Forelimb muscle (tissue), 1 donor: ENCODE data around the gene KCNQ1. TPM values are rescaled to one million over a fixed set of nuclear protein-coding genes. Genes with fewer than 3 reads are reported as not detected.

Source experiments
- DNase-seq: peaks from one replicate; pipeline ENCODE4 v3.0.0-alpha.2; 2013; ENCODE audit warnings: low read depth
- polyA plus RNA-seq: library from polyadenylated mRNA; unstranded; fragments of 120-200 nt; gene quantifications from one replicate; pipeline ENCODE4 v1.2.1, GENCODE V29; 2013; ENCODE audit not compliant: insufficient read length

KCNQ1 gene
- polyA plus RNA-seq, 1 donor, result 2.1 TPM

DNA sequence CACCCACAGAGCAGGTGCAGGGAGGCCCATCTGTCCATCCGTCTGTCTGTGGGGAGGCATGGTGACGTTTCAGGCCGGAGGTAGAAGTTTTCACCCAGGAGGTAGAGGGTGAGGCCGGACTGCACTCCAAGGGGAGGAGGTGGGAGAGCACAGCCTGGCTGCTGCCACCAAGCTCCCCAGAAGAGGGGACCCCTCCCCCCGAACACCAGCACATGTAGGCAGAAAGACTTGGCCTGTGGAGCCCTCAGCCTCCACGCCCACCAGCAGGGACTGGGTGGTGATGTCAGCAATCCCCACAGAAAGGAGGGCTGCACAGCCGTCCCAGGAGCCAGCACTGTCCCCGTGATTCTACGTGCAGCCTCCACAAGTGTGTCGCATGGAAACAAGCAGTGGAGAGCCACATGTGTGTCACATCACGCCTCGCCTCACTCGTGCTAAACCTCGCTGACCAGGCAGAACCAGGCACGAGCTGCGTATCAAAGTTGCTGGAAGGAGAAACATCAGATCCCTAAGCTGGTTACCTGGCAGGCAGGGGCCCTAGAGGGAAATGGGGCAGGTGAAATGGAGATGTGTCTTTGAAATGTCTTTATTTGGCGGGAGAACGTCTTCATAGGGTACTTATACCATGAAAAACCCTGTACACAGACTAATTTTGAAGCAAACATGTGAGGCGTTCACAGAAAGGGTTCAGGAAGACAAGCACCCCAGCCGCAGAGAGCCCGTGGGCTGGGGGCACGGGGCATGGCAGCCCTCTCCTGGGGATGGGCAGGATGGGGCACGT lies 391.7 kb downstream of the KCNQ1 start:
- no peak for DNase-seq

DNA sequence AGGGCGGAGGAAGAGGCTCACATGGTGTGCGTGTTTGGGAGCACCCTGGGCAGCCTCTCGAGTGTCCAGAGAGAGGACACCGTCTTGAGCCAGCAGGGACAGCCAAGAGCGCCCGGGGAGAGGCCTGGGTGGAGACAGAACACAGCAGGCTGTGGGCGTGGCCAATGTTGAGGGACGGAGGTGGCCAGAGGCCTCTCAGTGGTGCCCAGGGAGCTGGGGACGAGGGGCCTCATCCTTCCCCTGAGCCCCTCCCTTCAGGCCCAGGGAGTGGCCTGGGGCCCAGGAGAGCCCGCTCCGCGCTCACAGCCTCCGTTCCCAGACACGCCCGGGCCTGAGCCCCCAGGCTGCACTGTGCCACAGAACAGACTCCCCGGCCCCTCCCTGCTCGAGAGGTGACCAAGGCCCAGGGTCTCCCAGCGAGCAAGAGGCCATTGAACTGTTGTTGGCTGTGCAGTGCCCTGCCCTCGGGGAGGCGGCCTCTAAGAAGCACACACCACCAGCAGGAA lies 392.3 kb downstream of the KCNQ1 start:
- no peak for DNase-seq

GRCh38 chr11:2837651-2838050 lies 392.8 kb downstream of the KCNQ1 start:
- no peak for DNase-seq

DNA sequence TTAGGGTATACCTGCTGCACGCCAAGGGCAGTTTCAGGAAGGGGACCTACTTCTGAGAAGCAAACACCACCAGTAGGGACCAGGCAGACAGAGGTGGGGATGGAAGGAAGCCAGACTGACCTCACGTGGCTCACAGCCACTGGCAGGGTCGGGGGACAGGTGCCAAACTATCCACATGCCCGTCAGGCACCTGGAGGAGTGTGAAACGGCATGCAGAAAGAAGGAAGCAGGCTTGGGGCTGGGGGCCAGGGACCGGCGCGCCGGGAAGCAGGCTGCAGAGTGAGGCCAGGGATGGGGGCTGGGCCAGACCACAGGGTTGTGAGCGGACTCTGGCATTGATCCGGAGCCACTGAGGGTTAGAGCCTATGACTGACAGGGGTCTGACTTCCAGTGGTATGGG lies 393.3 kb downstream of the KCNQ1 start:
- DNase-seq, result no peak

- no peak for DNase-seq
Observed at GRCh38 chr11:2838676-2839294, 394.0 kb downstream of the KCNQ1 start.

DNA sequence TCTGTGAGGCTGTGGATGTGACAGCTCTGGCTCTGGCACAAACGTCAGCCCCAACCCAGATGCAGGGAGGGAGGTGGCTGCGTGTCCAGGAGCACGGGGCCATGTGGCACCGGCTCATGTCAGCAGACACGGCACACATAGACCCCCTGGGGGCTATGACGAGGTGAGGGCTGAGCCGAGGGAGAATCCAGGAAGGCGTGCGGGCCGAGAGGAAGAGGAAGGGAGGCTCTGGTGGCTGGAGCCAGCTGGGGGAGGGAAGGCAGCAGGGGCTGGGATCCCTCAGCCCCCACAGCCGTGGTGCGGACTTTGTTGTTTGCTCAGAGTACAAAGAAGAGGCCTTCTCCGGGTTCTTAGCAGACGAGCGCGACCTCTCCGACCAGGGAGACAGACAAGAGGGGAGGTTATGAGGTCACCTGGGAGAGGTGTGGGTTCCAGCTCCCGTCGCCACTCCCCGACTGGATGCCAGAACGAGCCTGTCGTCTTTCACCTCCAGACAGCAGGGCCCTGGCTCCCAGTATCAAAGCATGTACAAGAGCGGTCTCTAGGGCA lies 394.7 kb downstream of the KCNQ1 start:
- DNase-seq, result no peak

GRCh38 chr11:2841411-2842190 lies 396.8 kb downstream of the KCNQ1 start:
- DNase-seq, result no peak

- no peak for DNase-seq
Observed at GRCh38 chr11:2842876-2843275, 398.1 kb downstream of the KCNQ1 start.

DNA sequence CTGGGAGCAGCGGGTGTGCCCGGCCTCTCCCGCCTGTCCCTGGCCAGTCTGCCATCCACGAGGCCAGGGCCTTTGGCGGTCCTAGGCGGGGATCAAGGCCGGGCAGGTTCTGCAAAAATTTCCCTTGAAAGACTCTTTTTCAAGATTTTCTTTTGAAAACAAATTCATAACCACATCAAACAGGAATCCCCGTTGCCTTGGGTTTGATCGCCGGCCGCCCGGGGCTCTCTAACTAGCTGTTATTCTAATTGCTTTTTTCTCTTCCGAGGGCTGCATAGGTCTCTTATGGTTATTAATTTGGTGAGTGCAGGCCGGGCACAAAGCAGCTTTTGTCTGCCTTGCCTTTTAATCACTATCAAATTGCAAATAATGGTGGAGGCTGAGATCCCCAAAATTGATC lies 398.7 kb downstream of the KCNQ1 start:
- no peak for DNase-seq

DNA sequence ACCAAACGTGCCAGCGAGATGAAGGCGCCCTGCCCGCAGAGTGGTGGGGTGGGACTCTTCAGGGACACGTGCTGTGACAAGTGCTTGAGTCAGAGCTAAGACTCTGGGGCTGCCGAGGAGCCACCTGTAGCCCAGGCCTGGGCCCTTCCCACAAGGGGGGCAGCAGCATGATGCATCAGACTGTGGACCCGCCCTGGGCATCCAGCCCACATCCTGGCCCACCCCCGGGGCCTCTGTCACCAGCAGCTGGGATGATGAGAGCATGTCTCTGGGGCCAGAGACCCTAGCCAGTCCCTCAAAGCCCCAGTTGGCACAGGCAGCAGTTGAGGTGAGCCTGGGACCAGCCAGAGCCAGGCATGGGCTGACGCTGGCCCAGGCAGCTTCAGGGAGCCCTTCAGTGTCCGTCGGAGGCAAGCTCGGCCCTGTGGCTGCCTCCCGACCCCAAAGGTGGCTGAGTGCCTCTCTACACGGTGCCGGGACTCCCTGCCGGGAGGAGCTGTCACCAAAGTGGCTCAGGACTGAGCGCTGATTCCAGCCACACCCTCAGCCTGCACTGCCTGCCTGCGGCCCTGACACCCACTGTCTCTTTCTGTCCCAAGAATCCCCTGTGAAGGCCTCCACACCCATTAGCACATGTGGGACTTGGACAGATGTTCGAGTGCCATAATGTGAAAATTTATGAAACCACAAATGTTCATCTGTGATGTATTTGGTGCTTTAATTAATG lies 399.5 kb downstream of the KCNQ1 start:
- no peak for DNase-seq

GRCh38 chr11:2844996-2845395 lies 400.2 kb downstream of the KCNQ1 start:
- DNase-seq, result no peak

- DNase-seq, result no peak
Observed at GRCh38 chr11:2846056-2846455, 401.2 kb downstream of the KCNQ1 start.

GRCh38 chr11:2846470-2846869 lies 401.7 kb downstream of the KCNQ1 start:
- DNase-seq, result no peak

DNA sequence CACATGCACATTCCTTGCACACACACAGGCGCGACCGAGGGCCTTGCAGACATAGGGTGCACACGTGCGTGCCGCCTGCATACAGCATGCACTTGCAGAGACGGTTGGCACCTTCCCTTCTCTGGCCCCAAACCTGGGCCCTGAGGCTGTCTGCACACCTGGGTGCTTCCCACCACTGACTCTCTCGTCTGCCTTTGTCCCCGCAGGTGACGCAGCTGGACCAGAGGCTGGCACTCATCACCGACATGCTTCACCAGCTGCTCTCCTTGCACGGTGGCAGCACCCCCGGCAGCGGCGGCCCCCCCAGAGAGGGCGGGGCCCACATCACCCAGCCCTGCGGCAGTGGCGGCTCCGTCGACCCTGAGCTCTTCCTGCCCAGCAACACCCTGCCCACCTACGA lies 402.8 kb downstream of the KCNQ1 start:
- DNase-seq, result no peak

DNA sequence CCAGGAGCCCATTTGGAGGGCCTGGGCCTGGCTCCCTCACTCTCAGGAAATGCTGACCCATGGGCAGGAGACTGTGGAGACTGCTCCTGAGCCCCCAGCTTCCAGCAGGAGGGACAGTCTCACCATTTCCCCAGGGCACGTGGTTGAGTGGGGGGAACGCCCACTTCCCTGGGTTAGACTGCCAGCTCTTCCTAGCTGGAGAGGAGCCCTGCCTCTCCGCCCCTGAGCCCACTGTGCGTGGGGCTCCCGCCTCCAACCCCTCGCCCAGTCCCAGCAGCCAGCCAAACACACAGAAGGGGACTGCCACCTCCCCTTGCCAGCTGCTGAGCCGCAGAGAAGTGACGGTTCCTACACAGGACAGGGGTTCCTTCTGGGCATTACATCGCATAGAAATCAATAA lies 403.7 kb downstream of the KCNQ1 start:
- DNase-seq, result no peak

- no peak for DNase-seq
Observed at GRCh38 chr11:2849994-2850770, 405.4 kb downstream of the KCNQ1 start.

- no peak for DNase-seq
Observed at GRCh38 chr11:2853401-2853800, 408.6 kb downstream of the KCNQ1 start.

- DNase-seq, result no peak
Observed at GRCh38 chr11:2853997-2854560, 409.3 kb downstream of the KCNQ1 start.

DNA sequence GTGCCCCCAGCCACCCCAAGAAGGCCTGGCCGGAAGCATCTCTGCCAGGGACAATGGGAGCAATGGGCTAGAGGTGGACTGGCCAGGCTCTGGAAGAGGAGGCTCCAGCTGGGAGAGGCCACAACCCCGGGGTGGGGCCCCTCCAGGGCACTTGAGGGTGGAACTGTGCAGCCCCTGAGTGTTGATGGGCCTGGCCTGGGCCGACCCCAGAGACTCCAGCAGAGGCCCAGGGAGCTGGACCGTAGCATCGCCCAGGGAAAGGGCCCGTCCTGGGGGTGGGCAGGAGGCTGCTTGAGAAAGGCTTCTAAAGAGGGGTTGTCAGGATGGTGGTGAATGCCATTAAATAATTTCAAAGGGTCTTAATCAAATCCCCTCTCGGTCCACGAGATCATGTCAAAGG lies 410.4 kb downstream of the KCNQ1 start:
- no peak for DNase-seq

DNA sequence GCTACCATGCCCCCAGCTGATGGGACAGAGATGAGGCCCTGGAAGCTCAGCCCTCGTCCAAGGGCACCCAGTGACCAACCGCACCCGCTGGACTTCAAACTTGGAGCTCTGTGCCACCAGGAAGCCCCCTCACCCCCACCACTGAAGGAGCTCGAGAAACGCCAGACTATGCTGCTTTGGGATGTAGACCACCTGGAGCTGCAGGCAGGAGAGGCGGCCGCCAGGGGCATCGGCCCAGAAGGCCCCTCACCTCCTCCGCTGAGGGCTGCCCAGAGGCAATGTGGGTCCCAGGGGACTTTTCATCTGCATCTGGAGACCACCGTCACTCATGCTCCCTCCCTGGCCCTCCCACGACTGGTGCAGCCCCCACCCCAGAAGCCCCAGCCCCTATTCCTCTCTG lies 412.5 kb downstream of the KCNQ1 start:
- no peak for DNase-seq
